Right atrium auricular region (tissue), 2 donors: Measurements from ENCODE around the gene CSRP1. TPM values are rescaled to one million over a fixed set of nuclear protein-coding genes. Genes with fewer than 3 reads are reported as not detected.

Experiments used
- DNase-seq: peaks from one replicate; pipeline ENCODE4 v3.0.0-alpha.2; 2019; ENCODE audit warnings: low spot score
- H3K27ac ChIP-seq, 2 donors: fragments of 200-600 bp; sonication (generic); 1 replicate in 1 of 2; 2 replicates in 1 of 2; pipeline ENCODE4 v1.5.1; 2016 to 2019
- H3K27me3 ChIP-seq, 2 donors: fragments of 200-600 bp; sonication (generic); one replicate each; pipeline versions ENCODE4 v1.5.1 to v1.6.0; 2017 to 2019
- H3K36me3 ChIP-seq: fragments of 200-600 bp; sonication (generic); one replicate; pipeline ENCODE4 v1.5.1; 2016
- H3K4me1 ChIP-seq, 2 donors: fragments of 200-600 bp; sonication (generic); one replicate each; pipeline versions ENCODE4 v1.5.1 to v1.6.0; 2017 to 2019
- H3K4me3 ChIP-seq, 2 donors: fragments of 200-600 bp; sonication (generic); 1 replicate in 1 of 2; 2 replicates in 1 of 2; pipeline ENCODE4 v1.5.1; 2017 to 2019; ENCODE audit warnings: mild to moderate bottlenecking in 1 of 2, moderate library complexity in 1 of 2
- H3K9me3 ChIP-seq, 2 donors: fragments of 200-600 bp; sonication (generic); one replicate each; pipeline ENCODE4 v1.5.1; 2019
- CTCF ChIP-seq, 2 donors: fragments of 200-600 bp; sonication (generic); IDR thresholded peaks; one replicate each; pipeline ENCODE4 v1.5.1; 2019; ENCODE audit warnings: antibody characterized with exemption in 2 of 2
- total RNA-seq, 2 donors: library from RNA; depleted of rRNA; stranded (reverse); fragments of >200 nt; gene quantifications; one replicate each; pipeline ENCODE4 v1.1.0, GENCODE V29; 2016

CSRP1 gene
- total RNA-seq, 2 donors from 2014 or later, result 138 to 719 TPM

GRCh38 chr1:201483373-201483949 lies 23.5 kb downstream of the CSRP1 start:
- Histone ChIP-seq H3K4me1 (peaks cover 0 to 44% of the 10 kb centered on the region in 2 donors), H3K9me3 (no peaks in the 10 kb centered on the region), H3K36me3 (peaks cover 50% of the 10 kb centered on the region), H3K27me3 (no peaks in the 10 kb centered on the region), H3K27ac (no peak overlapping the region), H3K4me3 (no peak overlapping the region)
- TF ChIP-seq CTCF (IDR thresholded peaks at IDR 0.05), result no peak
- DNase-seq, result no peak

- Histone ChIP-seq H3K9me3 (no peaks in the 10 kb centered on the region), H3K27ac (peak overlapping the region; percentile 75 to 80), H3K27me3 (no peaks in the 10 kb centered on the region), H3K36me3 (peaks cover 43% of the 10 kb centered on the region), H3K4me1 (peaks cover 0 to 38% of the 10 kb centered on the region in 2 donors), H3K4me3 (no peak overlapping the region)
- no peak for DNase-seq
- TF ChIP-seq CTCF (IDR thresholded peaks at IDR 0.05), result no peak
Observed at GRCh38 chr1:201482755-201483154, 24.2 kb downstream of the CSRP1 start.

GRCh38 chr1:201481761-201482493 lies 25.0 kb downstream of the CSRP1 start:
- TF ChIP-seq CTCF (IDR thresholded peaks at IDR 0.05), result peak; percentile 88 to 95
- DNase-seq, result peak; percentile 91
- Histone ChIP-seq H3K36me3 (peaks cover 35% of the 10 kb centered on the region), H3K4me1 (peaks cover 0 to 38% of the 10 kb centered on the region in 2 donors), H3K4me3 (peak overlapping the region; percentile 6 to 34), H3K9me3 (no peaks in the 10 kb centered on the region), H3K27me3 (no peaks in the 10 kb centered on the region), H3K27ac (peak overlapping the region; percentile 75 to 80)

- H3K4me1 ChIP-seq, result peaks cover 0 to 32% of the 10 kb centered on the region in 2 donors
- H3K27ac ChIP-seq, result peak overlapping the region; percentile 75 to 80
Observed at GRCh38 chr1:201481004-201481380, 25.9 kb downstream of the CSRP1 start.

GRCh38 chr1:201480231-201481003 lies 26.5 kb downstream of the CSRP1 start:
- Histone ChIP-seq H3K27ac (peak overlapping the region; percentile 75 to 80), H3K36me3 (peaks cover 21% of the 10 kb centered on the region), H3K4me3 (peak overlapping the region; percentile 27 to 46), H3K4me1 (peaks cover 0 to 27% of the 10 kb centered on the region in 2 donors), H3K27me3 (no peaks in the 10 kb centered on the region), H3K9me3 (no peaks in the 10 kb centered on the region)
- TF ChIP-seq CTCF (IDR thresholded peaks at IDR 0.05), result peak in 1 of 2 donors; percentile 22
- DNase-seq, result no peak

More at GRCh38 chr1:201481004-201481380, 25.9 kb downstream of the CSRP1 start:
- no peak for TF ChIP-seq CTCF (IDR thresholded peaks at IDR 0.05)
- Histone ChIP-seq H3K4me3 (peak overlapping the region; percentile 27 to 46), H3K9me3 (no peaks in the 10 kb centered on the region), H3K27me3 (no peaks in the 10 kb centered on the region), H3K36me3 (peaks cover 25% of the 10 kb centered on the region)
- no peak for DNase-seq
